ENCODE measurements around the gene CLCNKA.

DNA sequence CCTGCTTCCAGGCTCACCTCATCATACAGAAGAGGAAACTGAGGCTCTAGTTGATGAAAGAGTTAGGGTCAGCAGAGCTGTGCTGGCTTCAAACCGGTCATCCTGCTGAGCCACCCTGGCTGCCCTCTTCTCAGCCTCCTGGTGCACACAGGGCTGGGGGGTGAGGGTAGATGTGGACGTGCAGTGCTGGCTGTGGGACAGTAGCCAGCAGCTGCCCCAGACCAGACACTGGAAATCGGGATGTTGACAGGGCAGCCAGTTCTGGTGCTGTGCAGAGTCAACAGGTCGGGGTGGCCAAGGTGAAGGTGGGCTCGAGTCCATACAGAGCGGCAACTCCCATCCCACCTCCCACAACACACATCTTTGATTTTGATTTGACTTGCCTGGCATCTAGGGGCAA lies 1.5 kb upstream of the CLCNKA start:
- TF ChIP-seq, protein P1, sequence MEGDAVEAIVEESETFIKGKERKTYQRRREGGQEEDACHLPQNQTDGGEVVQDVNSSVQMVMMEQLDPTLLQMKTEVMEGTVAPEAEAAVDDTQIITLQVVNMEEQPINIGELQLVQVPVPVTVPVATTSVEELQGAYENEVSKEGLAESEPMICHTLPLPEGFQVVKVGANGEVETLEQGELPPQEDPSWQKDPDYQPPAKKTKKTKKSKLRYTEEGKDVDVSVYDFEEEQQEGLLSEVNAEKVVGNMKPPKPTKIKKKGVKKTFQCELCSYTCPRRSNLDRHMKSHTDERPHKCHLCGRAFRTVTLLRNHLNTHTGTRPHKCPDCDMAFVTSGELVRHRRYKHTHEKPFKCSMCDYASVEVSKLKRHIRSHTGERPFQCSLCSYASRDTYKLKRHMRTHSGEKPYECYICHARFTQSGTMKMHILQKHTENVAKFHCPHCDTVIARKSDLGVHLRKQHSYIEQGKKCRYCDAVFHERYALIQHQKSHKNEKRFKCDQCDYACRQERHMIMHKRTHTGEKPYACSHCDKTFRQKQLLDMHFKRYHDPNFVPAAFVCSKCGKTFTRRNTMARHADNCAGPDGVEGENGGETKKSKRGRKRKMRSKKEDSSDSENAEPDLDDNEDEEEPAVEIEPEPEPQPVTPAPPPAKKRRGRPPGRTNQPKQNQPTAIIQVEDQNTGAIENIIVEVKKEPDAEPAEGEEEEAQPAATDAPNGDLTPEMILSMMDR (IDR thresholded peaks at IDR 0.05) = no peak
- no peak for TF ChIP-seq EP300 (IDR thresholded peaks at IDR 0.05)

All from ovary (tissue), 3 donors.